GM23338 (cell line): ENCODE results near the gene CNTNAP5.

Experiments used
- CREB1 ChIP-seq: fragments of 250-450 bp; sonication (Bioruptor Pico); IDR thresholded peaks from 2 replicates; pipeline ENCODE4 v1.5.0; 2020; ENCODE audit warnings: low read depth, mild to moderate bottlenecking, moderate library complexity
- CTCF ChIP-seq, 2 experiments: fragments of 200-600 bp in 1 of 2; sonication (generic) in 1 of 2; conservative IDR thresholded peaks; 2 replicates each; pipeline versions ENCODE4 v1.5.1 to v1.6.1; 2016 to 2017; ENCODE audit warnings: antibody characterized with exemption in 2 of 2, low read depth in 2 of 2, mild to moderate bottlenecking in 2 of 2, moderate library complexity in 1 of 2
- EZH2 ChIP-seq: fragments of 200-600 bp; sonication (generic); IDR thresholded peaks from one replicate; pipeline ENCODE4 v1.8.0; 2017; ENCODE audit warnings: antibody characterized with exemption, mild to moderate bottlenecking, low read depth; ENCODE audit not compliant: unreplicated experiment
- EZH2phosphoT487 ChIP-seq: fragments of 200-600 bp; sonication (generic); IDR thresholded peaks from one replicate; pipeline ENCODE4 v1.8.1; 2018; ENCODE audit warnings: antibody characterized with exemption; ENCODE audit not compliant: unreplicated experiment
- JUNB ChIP-seq: IDR thresholded peaks from one replicate; pipeline ENCODE4 v1.6.1; 2016; ENCODE audit warnings: antibody characterized with exemption; ENCODE audit not compliant: unreplicated experiment
- POLR2AphosphoS5 ChIP-seq: IDR thresholded peaks from 2 replicates; pipeline ENCODE4 v1.6.1; 2016; ENCODE audit warnings: antibody characterized with exemption, low read depth
- REST ChIP-seq: IDR thresholded peaks from one replicate; pipeline ENCODE4 v1.6.1; 2018; ENCODE audit warnings: antibody characterized with exemption; ENCODE audit not compliant: unreplicated experiment
- STAT1 ChIP-seq: IDR thresholded peaks from one replicate; pipeline ENCODE4 v1.6.1; 2016; ENCODE audit warnings: antibody characterized with exemption; ENCODE audit not compliant: unreplicated experiment
- ZNF114 ChIP-seq: fragments of 250-450 bp; sonication (Bioruptor Pico); IDR thresholded peaks from 2 replicates; pipeline ENCODE4 v1.5.0; 2020; ENCODE audit warnings: mild to moderate bottlenecking, moderate library complexity

GRCh38 chr2:124347209-124347608, 322.1 kb downstream of the CNTNAP5 start:
- no peak for TF ChIP-seq CTCF (conservative IDR thresholded peaks at IDR 0.05; ENCODE audit: low read depth in 2 of 2)
- no peak for TF ChIP-seq CREB1 (CRISPR knock-in tag)
- no peak for TF ChIP-seq REST
- TF ChIP-seq POLR2AphosphoS5, result no peak
- TF ChIP-seq EZH2, result no peak
- no peak for TF ChIP-seq EZH2phosphoT487
- no peak for TF ChIP-seq STAT1
- TF ChIP-seq JUNB, result no peak
- TF ChIP-seq ZNF114 (CRISPR knock-in tag), result no peak
